ENCODE results near the gene DEUP1.

- TF ChIP-seq REST (IDR thresholded peaks at IDR 0.05; ENCODE audit: insufficient read depth in 1 of 2, low read depth in 2 of 2, low read length in 2 of 2) (no peak), TAF1 (IDR thresholded peaks at IDR 0.05; ENCODE audit: borderline replicate concordance, insufficient read depth, low read length) (no peak), POLR2AphosphoS5 (IDR thresholded peaks at IDR 0.05; ENCODE audit: low read depth, low read length) (no peak), SIN3A (IDR thresholded peaks at IDR 0.05; ENCODE audit: borderline replicate concordance, insufficient read depth, low read length) (no peak)
These were observed 20.3 kb downstream of the DEUP1 start for GRCh38 chr11:93350835-93351234.
